ENCODE measurements around the gene RAP1B. TPM values are rescaled to one million over a fixed set of nuclear protein-coding genes. Genes with fewer than 3 reads are reported as not detected.
"Not testable (repeated sequence)": the region's sequence is repeated elsewhere in the genome, so short reads cannot be mapped to it uniquely, and the experiment has no call there.

RAP1B gene
- total and polyA plus RNA-seq, 4 donors, result 113 to 173 (median 165) TPM

DNA sequence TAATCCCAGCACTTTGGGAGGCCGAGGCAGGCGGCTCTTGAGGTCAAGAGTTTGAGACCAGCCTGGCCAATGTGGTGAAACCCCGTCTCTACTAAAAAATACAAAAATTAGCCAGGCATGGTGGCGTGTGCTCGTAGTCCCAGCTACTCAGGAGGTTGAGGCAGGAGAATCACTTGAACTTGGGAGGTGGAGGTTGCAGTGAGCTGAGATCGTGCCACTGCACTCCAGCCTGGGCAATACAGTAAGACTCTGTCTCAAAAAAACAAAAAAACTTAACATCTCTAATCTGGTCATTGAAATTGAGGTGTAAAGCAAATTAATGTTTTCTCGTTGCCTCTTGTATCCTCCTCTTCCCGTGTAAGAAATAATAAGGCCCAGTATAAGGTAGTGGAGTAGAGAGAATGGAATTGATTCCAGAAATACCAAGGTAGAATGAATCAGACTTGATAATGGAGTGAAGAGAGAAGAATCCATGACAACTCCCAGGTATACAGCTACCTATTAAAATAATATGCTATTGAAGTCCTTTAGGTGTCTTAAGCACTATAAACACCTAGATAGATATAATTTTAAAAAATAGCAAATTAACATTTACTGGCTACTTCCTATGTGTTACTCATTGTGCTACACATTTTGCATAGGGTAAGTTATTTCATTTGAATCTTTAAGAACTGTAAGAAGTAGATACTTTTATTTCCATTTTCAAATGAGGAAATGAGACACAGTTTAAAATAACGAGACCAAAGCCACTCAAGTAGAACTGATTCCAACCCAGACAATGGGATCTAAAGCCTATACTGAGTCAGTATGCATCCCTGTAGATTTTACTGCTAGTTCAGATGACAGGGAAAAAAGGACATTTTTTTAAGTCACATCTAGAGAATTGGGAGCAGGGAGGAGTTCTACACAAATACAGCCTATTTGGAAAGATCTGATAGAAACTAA lies 23.2 kb downstream of the RAP1B start:
- H3K4me3 ChIP-seq (ENCODE audit: low read length in 2 of 2), result no peak overlapping the region
- ATAC-seq (ENCODE audit: low FRiP score), result no peak
- no peak for DNase-seq
- intact Hi-C loops (cut with DNase I), result no loop called here
- no peaks in the 10 kb centered on the region for H3K9me3 ChIP-seq (ENCODE audit: control insufficient read depth, low read length)
- peaks cover 0 to 1% of the 10 kb centered on the region in 2 donors for H3K4me1 ChIP-seq (ENCODE audit: control insufficient read depth in 1 of 2, insufficient read depth in 2 of 2, low read length in 2 of 2)
- WGBS, 2 donors, result 91 to 92% methylated on average over 9 of the region's 9 CpGs
- no peak overlapping the region for H3K27ac ChIP-seq (ENCODE audit: low read depth in 1 of 2, low read length in 2 of 2)
- no peaks in the 10 kb centered on the region for H3K27me3 ChIP-seq (ENCODE audit: control insufficient read depth in 1 of 2, insufficient read depth in 2 of 2, low read length in 1 of 2)
- H3K36me3 ChIP-seq (ENCODE audit: control insufficient read depth in 1 of 2, insufficient read depth in 2 of 2, low read length in 1 of 2), result no peaks in the 10 kb centered on the region

DNA sequence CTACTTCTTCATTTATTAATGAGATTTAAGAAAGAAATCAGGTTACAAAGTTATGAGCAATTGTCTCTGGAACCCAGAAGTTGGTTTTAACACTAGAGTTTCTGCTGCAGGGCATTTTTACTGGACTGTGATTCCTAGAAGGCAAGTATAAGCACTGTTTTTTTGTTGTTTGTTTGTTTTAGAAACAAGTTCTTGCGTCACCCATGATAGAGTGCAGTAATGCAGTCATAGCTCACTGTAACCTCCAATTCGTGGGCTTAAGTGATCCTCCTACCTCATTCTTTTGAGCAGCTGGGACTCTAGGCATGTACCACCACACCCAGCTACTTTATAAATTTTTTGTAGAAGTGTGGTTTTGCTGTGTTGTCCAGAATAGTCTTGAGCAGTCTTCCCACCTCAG lies 25.6 kb downstream of the RAP1B start:
- WGBS, 2 donors, result 28 to 35% methylated on average over 2 of the region's 2 CpGs
- intact Hi-C loops (cut with DNase I), result no loop called here
- no peaks in the 10 kb centered on the region for H3K36me3 ChIP-seq (ENCODE audit: control insufficient read depth in 1 of 2, insufficient read depth in 2 of 2, low read length in 1 of 2)
- H3K4me1 ChIP-seq (ENCODE audit: control insufficient read depth in 1 of 2, insufficient read depth in 2 of 2, low read length in 2 of 2), result peaks cover 0 to 1% of the 10 kb centered on the region in 2 donors
- no peaks in the 10 kb centered on the region for H3K27me3 ChIP-seq (ENCODE audit: control insufficient read depth in 1 of 2, insufficient read depth in 2 of 2, low read length in 1 of 2)
- DNase-seq, result no peak
- H3K9me3 ChIP-seq (ENCODE audit: control insufficient read depth, low read length), result no peaks in the 10 kb centered on the region
- ATAC-seq (ENCODE audit: low FRiP score), result no peak
- H3K4me3 ChIP-seq (ENCODE audit: low read length in 2 of 2), result no peak overlapping the region
- no peak overlapping the region for H3K27ac ChIP-seq (ENCODE audit: low read depth in 1 of 2, low read length in 2 of 2)

DNA sequence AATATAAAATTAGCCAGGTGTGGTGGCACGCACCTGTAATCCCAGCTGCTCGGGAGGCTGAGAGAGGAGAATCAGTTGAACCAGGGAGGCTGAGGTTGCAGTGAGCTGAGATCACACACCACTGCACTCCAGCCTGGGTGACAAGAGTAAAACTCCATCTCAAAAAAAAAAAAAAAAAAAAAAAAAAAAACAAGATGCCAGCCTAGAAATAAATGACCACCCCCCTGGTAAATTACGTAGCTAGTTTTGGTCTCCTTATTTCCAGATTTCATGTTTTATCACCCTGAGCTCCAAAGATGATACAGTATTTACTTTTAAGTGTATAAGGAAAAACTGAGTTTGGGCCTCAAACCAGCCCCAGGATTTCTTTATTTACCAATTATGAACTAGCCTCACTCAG lies 26.7 kb downstream of the RAP1B start:
- intact Hi-C loops (cut with DNase I); H3K4me1 ChIP-seq (ENCODE audit: control insufficient read depth in 1 of 2, insufficient read depth in 2 of 2, low read length in 2 of 2); H3K36me3 ChIP-seq (ENCODE audit: control insufficient read depth in 1 of 2, insufficient read depth in 2 of 2, low read length in 1 of 2); H3K9me3 ChIP-seq (ENCODE audit: control insufficient read depth, low read length); H3K27me3 ChIP-seq (ENCODE audit: control insufficient read depth in 1 of 2, insufficient read depth in 2 of 2, low read length in 1 of 2); H3K4me3 ChIP-seq (ENCODE audit: low read length in 2 of 2); DNase-seq; ATAC-seq (ENCODE audit: low FRiP score); H3K27ac ChIP-seq (ENCODE audit: low read depth in 1 of 2, low read length in 2 of 2): not testable (repeated sequence)
- 94 to 97% methylated on average over 3 of the region's 3 CpGs for WGBS, 2 donors

DNA sequence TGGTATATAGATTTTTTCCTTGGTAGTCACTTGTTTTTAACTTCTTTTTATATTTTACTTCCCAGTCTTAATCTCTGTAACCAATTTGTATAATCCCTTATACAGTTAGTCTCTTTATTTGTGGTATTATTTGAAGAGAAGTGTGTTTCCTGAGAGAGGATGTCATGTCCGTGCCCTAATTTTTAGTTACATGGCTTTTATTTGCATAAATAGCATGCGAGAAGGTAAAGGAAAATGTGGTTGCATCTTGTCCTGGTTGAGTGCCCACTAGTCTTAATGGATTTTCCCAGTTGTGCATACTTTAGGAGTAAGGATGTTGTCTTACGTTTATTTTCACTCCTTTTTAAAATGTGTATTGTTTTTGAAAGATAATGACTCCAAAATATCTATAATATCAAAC lies 27.5 kb downstream of the RAP1B start:
- no peak overlapping the region for H3K4me3 ChIP-seq (ENCODE audit: low read length in 2 of 2)
- no peaks in the 10 kb centered on the region for H3K36me3 ChIP-seq (ENCODE audit: control insufficient read depth in 1 of 2, insufficient read depth in 2 of 2, low read length in 1 of 2)
- intact Hi-C loops (cut with DNase I), result no loop called here
- H3K27me3 ChIP-seq (ENCODE audit: control insufficient read depth in 1 of 2, insufficient read depth in 2 of 2, low read length in 1 of 2), result no peaks in the 10 kb centered on the region
- H3K27ac ChIP-seq (ENCODE audit: low read depth in 1 of 2, low read length in 2 of 2), result no peak overlapping the region
- DNase-seq (no peak), ATAC-seq (ENCODE audit: low FRiP score) (no peak)
- WGBS, 2 donors, result 75 to 78% methylated on average over 3 of the region's 3 CpGs
- H3K9me3 ChIP-seq (ENCODE audit: control insufficient read depth, low read length), result no peaks in the 10 kb centered on the region
- H3K4me1 ChIP-seq (ENCODE audit: control insufficient read depth in 1 of 2, insufficient read depth in 2 of 2, low read length in 2 of 2), result no peaks in the 10 kb centered on the region

DNA sequence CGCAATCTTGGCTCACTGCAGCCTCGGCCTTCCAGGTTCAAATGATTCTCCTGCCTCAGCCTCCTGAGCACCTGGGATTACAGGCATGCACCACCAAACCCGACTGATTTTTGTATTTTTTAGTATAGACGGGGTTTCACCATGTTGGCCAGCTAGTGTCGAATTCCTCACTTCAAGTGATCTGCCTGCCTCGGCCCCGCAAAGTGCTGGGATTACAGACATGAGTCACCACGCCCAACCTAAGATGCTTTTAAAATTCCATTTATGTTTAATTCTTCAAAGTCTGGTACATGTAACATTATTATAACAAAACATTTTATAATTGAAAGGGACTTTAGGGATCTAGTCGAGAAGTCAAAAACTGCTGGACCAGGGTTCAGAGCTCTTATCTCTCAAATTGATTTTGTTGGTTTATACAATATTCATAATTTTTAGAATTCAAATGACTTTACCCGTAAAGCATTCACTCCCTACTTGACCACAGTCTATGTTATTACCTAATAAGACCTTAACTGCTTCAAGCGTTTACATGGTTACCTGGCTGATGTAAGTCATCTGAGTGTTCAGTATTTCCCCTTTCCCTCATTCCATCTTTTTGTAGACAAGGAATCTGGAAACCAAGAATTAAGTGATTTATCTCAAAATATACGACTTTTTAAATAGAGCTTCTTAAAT lies 28.2 kb downstream of the RAP1B start:
- no peak overlapping the region for H3K27ac ChIP-seq (ENCODE audit: low read depth in 1 of 2, low read length in 2 of 2)
- 78% methylated on average over 12 of the region's 12 CpGs for WGBS, 2 donors
- H3K27me3 ChIP-seq (ENCODE audit: control insufficient read depth in 1 of 2, insufficient read depth in 2 of 2, low read length in 1 of 2), result no peaks in the 10 kb centered on the region
- H3K9me3 ChIP-seq (ENCODE audit: control insufficient read depth, low read length), result no peaks in the 10 kb centered on the region
- ATAC-seq (ENCODE audit: low FRiP score) (no peak), DNase-seq (no peak)
- intact Hi-C loops (cut with DNase I), result no loop called here
- no peaks in the 10 kb centered on the region for H3K4me1 ChIP-seq (ENCODE audit: control insufficient read depth in 1 of 2, insufficient read depth in 2 of 2, low read length in 2 of 2)
- H3K4me3 ChIP-seq (ENCODE audit: low read length in 2 of 2), result no peak overlapping the region
- H3K36me3 ChIP-seq (ENCODE audit: control insufficient read depth in 1 of 2, insufficient read depth in 2 of 2, low read length in 1 of 2), result no peaks in the 10 kb centered on the region

DNA sequence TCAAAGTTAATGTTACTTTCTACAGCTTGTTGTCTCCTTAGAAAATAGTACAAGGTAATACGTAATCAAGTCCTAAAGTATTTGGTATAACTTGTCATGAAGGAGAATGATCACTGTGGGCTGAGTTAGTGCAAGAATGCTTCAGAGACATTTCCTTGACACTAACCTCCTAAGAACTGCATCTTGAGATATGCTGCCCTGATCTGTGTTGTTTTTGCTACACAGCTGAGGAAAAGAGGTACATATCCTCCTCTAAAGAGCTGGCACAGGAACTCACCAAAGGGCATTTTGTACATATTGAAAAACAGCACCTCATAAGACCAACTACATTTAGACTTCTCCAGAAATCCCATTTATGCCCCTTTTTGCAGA lies 28.7 kb downstream of the RAP1B start:
- DNase-seq (no peak), ATAC-seq (ENCODE audit: low FRiP score) (no peak)
- H3K36me3 ChIP-seq (ENCODE audit: control insufficient read depth in 1 of 2, insufficient read depth in 2 of 2, low read length in 1 of 2), result no peaks in the 10 kb centered on the region
- no peaks in the 10 kb centered on the region for H3K9me3 ChIP-seq (ENCODE audit: control insufficient read depth, low read length)
- no peaks in the 10 kb centered on the region for H3K4me1 ChIP-seq (ENCODE audit: control insufficient read depth in 1 of 2, insufficient read depth in 2 of 2, low read length in 2 of 2)
- no peak overlapping the region for H3K27ac ChIP-seq (ENCODE audit: low read depth in 1 of 2, low read length in 2 of 2)
- WGBS, 2 donors, result 87 to 88% methylated on average over 1 of the region's 1 CpG
- intact Hi-C loops (cut with DNase I), result no loop called here
- H3K4me3 ChIP-seq (ENCODE audit: low read length in 2 of 2), result no peak overlapping the region
- no peaks in the 10 kb centered on the region for H3K27me3 ChIP-seq (ENCODE audit: control insufficient read depth in 1 of 2, insufficient read depth in 2 of 2, low read length in 1 of 2)

DNA sequence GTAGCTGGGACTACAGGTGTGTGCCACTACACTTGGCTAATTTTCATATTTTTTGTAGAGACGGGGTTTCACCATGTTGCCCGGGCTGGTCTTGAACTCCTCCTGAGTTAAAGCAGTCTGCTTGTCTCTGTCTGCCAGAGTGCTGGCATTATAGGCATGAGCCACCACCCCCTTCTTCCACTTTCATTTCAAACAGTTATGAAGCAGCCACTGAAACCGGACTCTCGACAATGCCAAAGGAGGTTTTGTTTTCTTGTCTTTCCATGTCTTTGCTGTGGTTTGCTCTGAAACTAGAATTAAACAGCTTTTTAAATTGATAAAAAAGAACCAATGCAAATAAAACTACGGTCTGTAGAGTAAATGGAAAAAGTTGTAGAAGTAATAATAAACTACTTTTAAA lies 30.4 kb downstream of the RAP1B start:
- Histone ChIP-seq H3K36me3 (ENCODE audit: control insufficient read depth in 1 of 2, insufficient read depth in 2 of 2, low read length in 1 of 2) (no peaks in the 10 kb centered on the region), H3K27ac (ENCODE audit: low read depth in 1 of 2, low read length in 2 of 2) (no peak overlapping the region), H3K9me3 (ENCODE audit: control insufficient read depth, low read length) (no peaks in the 10 kb centered on the region), H3K27me3 (ENCODE audit: control insufficient read depth in 1 of 2, insufficient read depth in 2 of 2, low read length in 1 of 2) (no peaks in the 10 kb centered on the region), H3K4me1 (ENCODE audit: control insufficient read depth in 1 of 2, insufficient read depth in 2 of 2, low read length in 2 of 2) (no peaks in the 10 kb centered on the region), H3K4me3 (ENCODE audit: low read length in 2 of 2) (no peak overlapping the region)
- intact Hi-C loops (cut with DNase I), result no loop called here
- ATAC-seq (ENCODE audit: low FRiP score) (no peak), DNase-seq (no peak)
- 38 to 44% methylated on average over 5 of the region's 5 CpGs for WGBS, 2 donors

DNA sequence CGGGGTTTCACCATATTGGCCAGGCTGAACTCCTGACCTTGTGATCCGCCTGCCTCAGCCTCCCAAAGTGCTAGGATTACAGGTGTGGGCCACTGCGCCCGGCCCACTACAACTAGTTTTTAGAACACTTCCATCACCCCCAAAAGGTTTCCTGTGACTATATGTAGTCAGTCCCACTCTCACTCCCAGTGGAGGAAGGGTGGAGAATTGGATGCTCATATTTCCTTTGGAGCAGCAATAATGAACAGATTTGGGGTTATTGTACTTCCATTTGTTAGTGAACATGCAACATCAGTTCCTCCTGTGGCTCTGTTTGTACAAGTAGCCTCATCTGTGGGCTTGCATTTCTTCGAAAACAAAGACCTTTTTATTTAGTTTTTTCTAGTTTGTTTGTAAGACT lies 35.8 kb downstream of the RAP1B start:
- Histone ChIP-seq H3K9me3 (ENCODE audit: control insufficient read depth, low read length) (no peaks in the 10 kb centered on the region), H3K27me3 (ENCODE audit: control insufficient read depth in 1 of 2, insufficient read depth in 2 of 2, low read length in 1 of 2) (no peaks in the 10 kb centered on the region), H3K36me3 (ENCODE audit: control insufficient read depth in 1 of 2, insufficient read depth in 2 of 2, low read length in 1 of 2) (no peaks in the 10 kb centered on the region), H3K4me1 (ENCODE audit: control insufficient read depth in 1 of 2, insufficient read depth in 2 of 2, low read length in 2 of 2) (no peaks in the 10 kb centered on the region), H3K27ac (ENCODE audit: low read depth in 1 of 2, low read length in 2 of 2) (no peak overlapping the region), H3K4me3 (ENCODE audit: low read length in 2 of 2) (no peak overlapping the region)
- ATAC-seq (ENCODE audit: low FRiP score) (no peak), DNase-seq (no peak)
- 97 to 98% methylated on average over 5 of the region's 5 CpGs for WGBS, 2 donors
- intact Hi-C loops (cut with DNase I), result no loop called here

DNA sequence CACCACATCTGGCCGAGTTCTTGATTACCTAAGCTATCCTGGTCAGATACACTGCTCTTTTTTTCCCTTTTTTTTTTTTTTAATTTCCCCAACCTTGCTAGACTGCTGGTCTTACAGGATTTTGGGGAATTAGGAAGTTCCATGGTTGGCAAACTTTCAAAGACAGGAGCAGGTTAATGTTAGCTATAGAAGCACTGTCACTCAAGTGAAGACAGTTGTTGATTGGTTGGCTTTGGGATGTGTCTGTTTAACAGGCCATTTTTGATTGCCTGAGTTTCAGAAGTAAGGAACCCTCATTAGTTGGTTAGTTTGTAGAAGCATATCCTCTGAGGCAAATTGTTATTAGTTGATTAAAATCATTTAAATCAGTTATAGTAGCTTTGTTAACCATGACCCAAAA lies 36.8 kb downstream of the RAP1B start:
- Histone ChIP-seq H3K4me3 (ENCODE audit: low read length in 2 of 2) (no peak overlapping the region), H3K27ac (ENCODE audit: low read depth in 1 of 2, low read length in 2 of 2) (no peak overlapping the region), H3K4me1 (ENCODE audit: control insufficient read depth in 1 of 2, insufficient read depth in 2 of 2, low read length in 2 of 2) (no peaks in the 10 kb centered on the region), H3K9me3 (ENCODE audit: control insufficient read depth, low read length) (no peaks in the 10 kb centered on the region), H3K36me3 (ENCODE audit: control insufficient read depth in 1 of 2, insufficient read depth in 2 of 2, low read length in 1 of 2) (no peaks in the 10 kb centered on the region), H3K27me3 (ENCODE audit: control insufficient read depth in 1 of 2, insufficient read depth in 2 of 2, low read length in 1 of 2) (no peaks in the 10 kb centered on the region)
- DNase-seq (no peak), ATAC-seq (ENCODE audit: low FRiP score) (no peak)
- intact Hi-C loops (cut with DNase I), result no loop called here
- 83 to 95% methylated on average over 1 of the region's 1 CpG for WGBS, 2 donors

Measured in aorta (tissue), 5 donors.